ENCODE measurements around the gene RNF8. TPM values are rescaled to one million over a fixed set of nuclear protein-coding genes. Genes with fewer than 3 reads are reported as not detected.

RNF8 gene
- total RNA-seq, 1 donor from 2014 or later: 18.7 TPM

DNA sequence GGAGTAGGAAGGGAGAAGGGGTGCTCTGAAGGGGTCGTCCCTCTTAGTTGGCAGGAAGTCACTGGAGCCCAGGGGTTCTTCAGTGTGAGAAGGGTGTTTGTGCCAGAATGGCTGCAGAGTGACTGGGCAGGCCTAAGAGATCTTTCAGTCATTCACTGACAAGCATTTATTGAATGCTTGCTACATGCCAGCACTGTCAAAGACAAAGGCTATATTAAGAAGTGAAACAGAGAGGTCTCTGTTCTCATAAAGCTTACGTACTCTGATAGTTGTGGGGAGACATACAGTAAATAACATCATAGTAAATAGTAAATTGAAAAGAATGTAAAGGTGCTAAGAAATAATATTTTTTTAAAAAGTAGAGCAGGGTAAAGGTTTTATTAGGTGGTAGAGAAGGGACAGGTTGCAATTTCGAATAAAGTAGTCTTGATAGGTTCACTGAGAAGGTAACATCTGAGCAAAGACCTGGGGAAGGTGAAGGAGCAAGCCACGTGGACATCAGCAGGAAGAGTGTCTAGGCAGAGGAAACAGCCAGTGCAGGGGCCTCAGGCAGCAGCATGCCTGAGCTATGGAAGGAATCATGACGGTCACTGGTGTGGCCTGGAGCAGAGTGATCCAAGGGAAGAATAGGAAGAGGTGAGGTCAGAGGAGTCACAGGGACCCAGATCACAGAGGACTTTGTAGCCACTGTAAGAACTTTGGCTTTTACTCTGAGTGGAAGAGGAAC is 36.3 kb upstream of the RNF8 start:
- DNase-seq (no peak), ATAC-seq (ENCODE audit: low read depth) (no peak)
- intact Hi-C loops (cut with micrococcal nuclease): no loop called here
- H3K27ac Mint-ChIP-seq: no peak overlapping the region
- peaks cover 44% of the 10 kb centered on the region for H3K36me3 Mint-ChIP-seq (ENCODE audit: low read depth)
- no peaks in the 10 kb centered on the region for H3K9me3 Mint-ChIP-seq
- H3K4me3 Mint-ChIP-seq: no peak overlapping the region
- H3K4me1 Mint-ChIP-seq: no peaks in the 10 kb centered on the region
- H3K27me3 Mint-ChIP-seq: no peaks in the 10 kb centered on the region
- ChIA-PET CTCF (no interaction called here), POLR2A (no interaction called here)
- no peak for TF ChIP-seq CTCF (IDR thresholded peaks at IDR 0.05)

GRCh38 chr6:37319156-37319555 is 34.6 kb upstream of the RNF8 start:
- Mint-ChIP-seq H3K27ac (no peak overlapping the region), H3K4me1 (no peaks in the 10 kb centered on the region), H3K4me3 (no peak overlapping the region), H3K27me3 (no peaks in the 10 kb centered on the region), H3K36me3 (ENCODE audit: low read depth) (peaks cover 34% of the 10 kb centered on the region), H3K9me3 (no peaks in the 10 kb centered on the region)
- ATAC-seq (ENCODE audit: low read depth) (no peak), DNase-seq (no peak)
- ChIA-PET CTCF (interaction anchor here (0.8 kb wide), 1 partner anchor 148 kb away, joined by 3 read pairs; no protein-coding TSS in a partner anchor), POLR2A (no interaction called here)
- TF ChIP-seq CTCF (IDR thresholded peaks at IDR 0.05): no peak
- intact Hi-C loops (cut with micrococcal nuclease): no loop called here

- Mint-ChIP-seq H3K36me3 (ENCODE audit: low read depth) (peaks cover 29% of the 10 kb centered on the region), H3K9me3 (no peaks in the 10 kb centered on the region)
- CTCF ChIA-PET: no interaction called here
Observed at GRCh38 chr6:37319856-37320480, 33.8 kb upstream of the RNF8 start.

GRCh38 chr6:37320646-37321045 is 33.1 kb upstream of the RNF8 start:
- CTCF ChIA-PET: no interaction called here
- DNase-seq: no peak
- H3K4me1 Mint-ChIP-seq: no peaks in the 10 kb centered on the region
- peaks cover 29% of the 10 kb centered on the region for H3K36me3 Mint-ChIP-seq (ENCODE audit: low read depth)
- POLR2A ChIA-PET: interaction anchor here (0.7 kb wide), 1 partner anchor 18 kb away, joined by 3 read pairs; no protein-coding TSS in a partner anchor
- H3K27ac Mint-ChIP-seq: no peak overlapping the region
- ATAC-seq (ENCODE audit: low read depth): no peak
- no peak for TF ChIP-seq CTCF (IDR thresholded peaks at IDR 0.05)
- no peaks in the 10 kb centered on the region for H3K9me3 Mint-ChIP-seq
- intact Hi-C loops (cut with micrococcal nuclease): loop anchor here (10.0 kb wide), 1 partner anchor 1254 kb away; no protein-coding TSS in a partner anchor
- H3K27me3 Mint-ChIP-seq: no peaks in the 10 kb centered on the region
- no peak overlapping the region for H3K4me3 Mint-ChIP-seq

More at GRCh38 chr6:37319856-37320480, 33.8 kb upstream of the RNF8 start:
- POLR2A ChIA-PET: interaction anchor here (0.7 kb wide), 1 partner anchor 17 kb away, joined by 3 read pairs; no protein-coding TSS in a partner anchor
- intact Hi-C loops (cut with micrococcal nuclease): loop anchor here (10.0 kb wide), 1 partner anchor 1255 kb away; no protein-coding TSS in a partner anchor
- no peak overlapping the region for H3K4me3 Mint-ChIP-seq
- no peak for DNase-seq
- no peaks in the 10 kb centered on the region for H3K4me1 Mint-ChIP-seq
- ATAC-seq (ENCODE audit: low read depth): no peak
- no peaks in the 10 kb centered on the region for H3K27me3 Mint-ChIP-seq
- no peak for TF ChIP-seq CTCF (IDR thresholded peaks at IDR 0.05)
- H3K27ac Mint-ChIP-seq: no peak overlapping the region

DNA sequence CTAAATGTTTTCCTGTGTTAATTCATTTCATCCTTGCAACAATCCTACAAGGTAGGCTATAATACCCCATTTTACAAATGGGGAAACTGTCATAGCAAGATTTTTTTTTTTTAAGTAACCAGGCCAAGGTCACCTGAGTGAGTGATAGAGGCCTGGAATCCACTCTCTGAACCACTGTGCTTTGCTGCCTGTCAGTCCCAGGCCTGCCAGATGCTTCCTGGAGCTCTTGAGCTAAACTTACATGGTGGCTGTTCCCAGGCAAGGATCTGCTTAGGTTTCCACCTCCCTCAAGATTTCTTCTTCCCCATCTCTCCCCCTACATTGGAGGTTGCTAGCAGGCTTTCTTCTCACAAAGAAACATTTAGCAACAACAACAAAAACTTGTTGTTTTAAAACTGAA is 32.7 kb upstream of the RNF8 start:
- Mint-ChIP-seq H3K27me3 (no peaks in the 10 kb centered on the region), H3K4me3 (no peak overlapping the region), H3K27ac (no peak overlapping the region), H3K4me1 (peaks cover 2% of the 10 kb centered on the region), H3K36me3 (ENCODE audit: low read depth) (peaks cover 29% of the 10 kb centered on the region), H3K9me3 (no peaks in the 10 kb centered on the region)
- POLR2A ChIA-PET: interaction anchor here (0.7 kb wide), 1 partner anchor 19 kb away, joined by 3 read pairs; no protein-coding TSS in a partner anchor
- no peak for TF ChIP-seq CTCF (IDR thresholded peaks at IDR 0.05)
- intact Hi-C loops (cut with micrococcal nuclease): loop anchor here (10.0 kb wide), 1 partner anchor 1254 kb away; no protein-coding TSS in a partner anchor
- CTCF ChIA-PET: no interaction called here
- no peak for ATAC-seq (ENCODE audit: low read depth)
- no peak for DNase-seq

Measured in activated B cell treated with CpG ODN at 0.5 μM for 24 hours (primary cell).